GM21717 (cell line): ENCODE measurements around the gene DCUN1D3.

ENCODE experiments used
- ATAC-seq: cut with Tn5 transposase; IDR thresholded peaks from one replicate; pipeline ENCODE4 v1.9.1; 2021; ENCODE audit warnings: mild to moderate bottlenecking, moderate library complexity; ENCODE audit not compliant: unreplicated experiment

Gene DCUN1D3

DNA sequence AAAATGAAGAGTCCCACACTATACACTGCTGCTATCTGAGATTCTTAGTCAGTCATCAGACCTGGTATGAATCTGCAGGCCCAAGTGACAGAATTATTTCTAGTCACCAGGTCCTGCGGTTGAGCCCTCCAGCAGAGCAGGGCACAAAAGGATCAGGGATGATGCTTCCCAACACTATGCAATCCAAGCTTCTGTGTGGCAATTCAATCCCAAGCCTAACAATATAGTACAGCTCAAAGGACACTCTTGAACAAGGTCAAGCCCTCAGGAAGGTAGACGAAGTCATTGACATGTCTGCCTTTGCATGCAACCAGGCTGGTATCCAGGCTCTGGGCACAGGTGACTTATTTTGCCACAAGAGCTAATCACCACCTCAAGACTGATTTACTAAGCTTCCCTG is 5.8 kb downstream of the DCUN1D3 start:
- ATAC-seq: no peak

DNA sequence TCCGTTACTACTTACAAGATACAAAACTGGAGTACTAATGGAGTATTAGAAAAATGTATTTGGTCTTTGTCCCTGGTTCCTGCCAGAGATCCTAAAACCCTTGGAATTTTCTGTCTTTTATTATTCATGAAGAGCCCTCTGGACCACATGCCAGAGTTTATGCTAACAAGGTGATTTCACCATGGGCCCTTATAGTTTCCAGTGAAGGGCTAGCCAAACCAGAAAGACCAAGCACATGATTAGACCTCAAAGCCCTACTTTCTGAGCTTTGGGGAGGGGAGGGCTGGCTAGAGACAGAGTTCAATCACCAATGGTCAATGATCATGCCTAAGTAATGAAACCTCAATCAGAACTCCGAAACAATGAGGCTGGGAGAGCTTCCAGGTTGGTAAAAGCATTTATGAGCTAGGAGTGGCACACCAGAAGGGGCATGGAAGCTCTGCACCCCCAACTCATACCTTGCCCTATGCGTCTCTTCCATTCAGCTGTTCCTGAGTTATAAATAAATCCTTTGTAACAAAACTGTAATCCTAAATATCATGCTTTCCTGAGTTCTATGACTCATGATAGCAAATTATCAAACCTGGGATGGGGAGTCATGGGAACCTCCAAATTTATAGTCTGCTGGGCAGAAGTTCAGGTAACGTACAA is 10.4 kb downstream of the DCUN1D3 start:
- no peak for ATAC-seq

GRCh38 chr16:20887207-20887606 is 13.0 kb downstream of the DCUN1D3 start:
- ATAC-seq: no peak

DNA sequence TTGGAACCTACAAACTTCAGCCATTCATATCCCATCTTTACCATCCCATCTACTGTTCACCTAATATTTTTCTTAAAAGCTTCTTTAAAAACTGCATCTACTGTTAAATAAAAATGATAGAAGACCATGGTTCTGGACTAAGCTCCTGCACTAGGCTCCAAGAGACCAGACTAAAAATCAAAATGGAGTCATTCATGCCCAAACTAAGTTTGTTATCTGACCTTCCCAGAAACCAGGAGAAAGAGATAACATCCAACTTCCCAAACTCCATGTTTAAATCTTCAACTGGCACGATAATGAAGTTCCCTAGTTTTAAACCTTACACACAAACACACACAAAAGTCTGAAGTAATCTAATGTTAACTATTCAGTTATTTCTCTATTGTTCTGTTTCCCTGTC is 13.8 kb downstream of the DCUN1D3 start:
- ATAC-seq: no peak

GRCh38 chr16:20884240-20884556 is 16.0 kb downstream of the DCUN1D3 start:
- ATAC-seq: no peak

- no peak for ATAC-seq
Measured at GRCh38 chr16:20883554-20884239, 16.5 kb downstream of the DCUN1D3 start.

- ATAC-seq: no peak
Measured at GRCh38 chr16:20881503-20881878, 18.7 kb downstream of the DCUN1D3 start.

DNA sequence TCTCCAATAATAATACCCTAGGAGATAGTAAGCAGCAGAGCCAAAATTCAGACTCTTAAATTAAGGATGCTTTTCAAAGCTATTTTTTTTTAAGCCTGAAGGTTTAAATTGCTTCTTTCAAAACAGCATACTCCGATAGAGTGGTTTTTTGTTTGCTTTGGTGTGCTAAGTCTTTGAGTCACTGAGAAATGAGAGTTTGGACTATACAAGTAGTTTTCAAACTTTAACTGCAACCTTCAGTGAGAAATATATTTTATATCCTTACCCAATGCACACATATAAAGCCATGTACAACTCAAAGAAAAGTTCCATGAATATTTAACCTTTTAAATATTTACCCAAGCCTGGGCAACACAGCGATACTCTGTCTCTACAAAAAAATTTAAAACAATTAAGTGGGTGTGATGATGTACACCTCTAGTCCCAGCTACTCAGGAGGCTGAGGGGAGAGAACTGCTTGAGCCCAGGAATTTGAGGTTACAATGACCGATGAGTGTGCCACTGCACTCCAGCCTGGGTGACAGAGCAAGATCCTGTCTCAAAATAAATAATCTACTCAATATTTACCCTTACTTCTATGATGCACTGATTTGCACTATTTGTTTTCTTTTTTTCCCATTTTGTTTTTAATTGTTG is 19.2 kb downstream of the DCUN1D3 start:
- no peak for ATAC-seq

- peak; percentile 32 for ATAC-seq
Measured at GRCh38 chr16:20879175-20880040, 20.8 kb downstream of the DCUN1D3 start.

GRCh38 chr16:20878682-20879147 is 21.4 kb downstream of the DCUN1D3 start:
- no peak for ATAC-seq

- ATAC-seq: no peak
Measured at GRCh38 chr16:20875355-20875650, 24.9 kb downstream of the DCUN1D3 start.

DNA sequence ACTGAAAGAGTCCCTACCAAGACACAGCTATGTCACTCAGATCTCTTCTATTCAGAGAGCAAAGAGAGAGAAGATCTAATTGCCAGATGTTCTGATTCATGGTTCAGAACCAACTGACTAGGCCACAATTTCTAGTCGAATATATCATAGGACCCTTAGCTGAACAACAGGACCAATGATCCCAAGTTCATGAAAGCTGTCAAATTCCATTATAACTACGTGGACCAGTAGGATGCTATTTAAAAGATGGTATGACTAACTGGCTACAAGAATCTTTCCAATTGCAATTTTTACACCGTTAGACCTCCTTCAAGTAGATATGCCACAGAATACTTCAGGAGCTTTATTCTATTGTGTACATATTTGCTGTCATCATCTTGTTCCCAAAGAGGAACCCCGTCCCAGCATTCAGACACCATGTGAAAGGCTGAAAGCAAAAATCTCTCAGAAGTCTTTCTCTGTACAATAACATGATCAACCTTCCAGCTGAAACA is 26.0 kb downstream of the DCUN1D3 start:
- no peak for ATAC-seq

DNA sequence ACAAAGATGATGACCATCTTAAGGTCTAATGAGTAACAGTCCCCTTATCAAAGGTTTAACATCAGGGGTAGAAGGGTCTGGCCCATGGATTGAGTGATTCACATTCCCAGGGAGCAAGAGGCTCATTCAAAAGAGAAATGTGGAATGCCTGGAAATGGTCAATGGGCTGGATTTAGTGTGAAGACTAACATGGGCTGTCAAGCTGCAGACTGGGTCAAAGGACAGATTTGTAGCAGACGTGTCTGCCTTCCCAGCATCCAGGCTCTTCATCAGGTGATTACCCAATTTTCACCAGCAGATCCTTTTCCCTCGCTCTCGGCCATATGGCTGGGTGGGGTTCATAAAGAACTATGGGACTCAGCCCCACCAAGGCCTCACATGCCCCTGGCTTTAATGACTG is 26.8 kb downstream of the DCUN1D3 start:
- ATAC-seq: no peak

DNA sequence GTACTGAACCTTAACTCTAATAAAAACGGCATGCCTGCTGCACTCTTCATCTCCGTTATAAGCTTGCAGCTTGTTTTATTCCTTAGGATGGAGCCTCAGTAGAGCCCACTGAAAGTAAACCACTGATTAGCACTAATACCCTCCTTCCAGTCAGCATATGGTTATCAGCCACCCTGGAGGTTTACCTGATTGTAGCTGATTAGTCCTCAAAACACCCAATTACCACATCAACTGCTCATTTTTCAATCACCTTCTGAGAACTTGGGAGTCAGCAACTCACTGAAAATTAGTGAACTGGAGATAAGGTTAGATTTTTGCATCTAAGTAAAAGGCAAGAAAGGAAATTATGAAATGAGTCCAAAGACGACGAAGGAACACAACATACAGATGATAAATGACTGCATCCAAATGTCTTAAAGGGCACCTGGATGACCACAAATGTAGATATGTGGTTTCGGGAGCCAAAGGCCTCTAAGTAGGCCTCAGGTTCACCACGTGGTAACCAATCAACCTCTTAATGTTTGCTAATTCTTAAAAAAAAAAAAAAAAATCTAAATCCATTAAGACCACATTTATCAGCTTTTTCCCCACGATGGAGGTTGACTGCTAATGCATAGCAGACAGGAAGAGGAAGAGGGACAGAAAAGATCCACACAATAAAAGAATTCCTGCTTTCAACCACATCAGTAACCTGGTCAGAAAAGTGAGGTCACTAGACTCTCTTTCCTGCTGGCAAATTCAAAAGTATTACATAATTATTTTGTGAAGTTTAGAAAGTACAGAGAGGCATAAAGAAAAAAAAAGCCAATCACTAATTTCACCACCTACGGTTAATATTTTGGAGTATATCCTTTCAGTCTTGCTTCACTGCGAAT is 28.0 kb downstream of the DCUN1D3 start:
- no peak for ATAC-seq

DNA sequence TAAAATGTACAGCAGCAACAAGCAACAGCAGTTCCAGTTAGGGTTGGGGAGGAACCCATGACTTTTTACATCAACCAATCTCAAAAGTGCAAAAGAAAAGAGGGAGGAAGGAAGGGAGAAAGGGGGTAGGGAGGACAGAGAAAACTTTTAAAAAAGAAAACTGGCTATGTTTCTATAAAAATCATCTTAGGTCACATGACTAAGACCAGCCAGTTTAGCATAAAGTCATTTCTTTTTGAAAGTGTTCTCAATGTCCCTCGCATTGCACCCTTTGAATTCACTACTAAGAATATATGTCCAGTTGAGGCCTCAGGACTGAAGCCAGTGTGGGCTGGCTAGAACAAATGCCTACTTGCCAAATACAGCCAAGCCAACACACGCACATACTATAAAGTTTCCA is 28.9 kb downstream of the DCUN1D3 start:
- no peak for ATAC-seq

- no peak for ATAC-seq
Measured at GRCh38 chr16:20870122-20870820, 29.9 kb downstream of the DCUN1D3 start.

- no peak for ATAC-seq
Measured at GRCh38 chr16:20868890-20869289, 31.3 kb downstream of the DCUN1D3 start.

GRCh38 chr16:20867585-20867984 is 32.6 kb downstream of the DCUN1D3 start:
- ATAC-seq: no peak

DNA sequence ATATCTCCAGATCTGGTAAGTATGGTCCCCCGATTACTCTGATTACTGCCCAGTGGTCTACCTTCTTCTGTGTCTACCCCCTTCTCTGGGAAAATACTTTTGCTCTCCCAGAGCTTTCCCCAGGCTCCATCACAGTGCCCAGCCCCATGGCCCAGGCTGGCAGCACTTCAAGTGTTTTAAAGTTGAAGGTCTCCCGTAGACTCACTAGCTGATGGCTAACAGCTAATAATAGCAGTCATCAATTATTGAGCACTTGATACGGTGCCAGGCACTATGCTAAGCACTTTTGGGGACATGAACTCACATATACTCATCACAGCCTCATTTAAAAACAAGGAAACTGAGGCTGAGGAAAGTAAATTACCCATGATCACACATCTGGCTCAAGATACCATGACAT is 33.4 kb downstream of the DCUN1D3 start:
- no peak for ATAC-seq
